AG20443 (cell line): Measurements from ENCODE around the gene ATG14.
"Not testable (repeated sequence)": the region's sequence is repeated elsewhere in the genome, so short reads cannot be mapped to it uniquely, and the experiment has no call there.

ENCODE experiments used
- DNase-seq: peaks from one replicate; pipeline ENCODE4 v3.0.0; 2012; ENCODE audit warnings: low spot score, mixed read lengths

ATG14 gene

DNA sequence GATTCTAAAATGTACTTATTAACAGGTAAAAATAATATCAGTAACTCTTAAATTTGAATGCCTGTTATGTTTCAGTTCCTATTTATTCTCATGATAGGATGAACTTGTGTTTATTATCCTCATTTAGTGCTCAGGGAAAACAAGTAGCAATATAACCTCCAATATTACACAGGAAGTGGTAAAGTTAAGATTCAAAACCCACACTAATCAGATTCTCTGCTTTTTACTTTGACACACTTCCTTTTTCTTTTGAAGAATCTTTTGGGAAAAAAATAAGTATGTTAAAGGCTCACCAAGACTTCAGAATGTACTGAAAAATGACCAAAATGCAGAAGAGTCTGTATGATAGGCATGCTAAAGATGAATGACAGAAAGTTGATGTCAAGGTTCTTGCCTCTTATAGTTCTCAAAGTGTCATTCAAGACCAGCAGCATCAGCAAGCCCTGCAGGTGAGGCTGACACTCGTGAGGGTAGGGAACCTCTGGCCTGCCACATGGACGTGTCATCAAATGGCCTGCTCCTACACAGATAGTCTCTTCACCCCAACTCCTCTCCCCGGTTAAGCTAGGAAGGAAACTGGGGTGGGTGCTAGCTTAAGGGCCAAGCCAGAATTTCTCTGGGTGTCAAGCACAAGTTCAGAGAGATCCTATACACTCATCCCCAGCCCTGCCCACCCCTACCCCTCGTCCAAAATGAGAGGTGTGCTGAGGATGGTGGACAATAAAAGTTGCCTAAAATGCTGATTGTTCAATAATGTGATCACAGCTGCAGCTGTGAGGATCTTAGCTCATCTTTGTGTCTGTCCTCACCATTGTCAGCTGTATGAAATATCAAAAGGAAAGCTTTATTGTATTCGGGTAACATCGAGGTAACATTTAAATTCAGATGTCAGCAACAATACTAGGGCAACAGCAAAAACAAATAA is 22.5 kb upstream of the ATG14 start:
- no peak for DNase-seq

DNA sequence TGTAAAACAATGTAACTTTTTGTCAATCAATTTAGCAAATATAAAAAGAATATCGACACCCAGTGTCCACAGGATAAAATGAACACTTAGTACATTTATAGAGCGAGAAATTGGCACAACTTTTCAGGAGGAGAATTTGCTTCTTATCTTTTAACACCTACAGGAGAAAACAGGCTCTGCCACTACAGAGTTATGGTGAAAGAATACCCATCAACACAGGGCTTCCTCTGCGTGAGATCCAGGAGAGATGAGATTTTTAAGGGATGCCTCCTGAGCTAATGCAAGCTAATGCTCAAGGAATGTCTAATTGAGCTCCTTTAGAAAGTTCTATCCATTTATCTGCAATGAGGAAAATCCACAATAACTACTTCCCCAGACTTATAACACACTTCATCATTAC is 21.0 kb upstream of the ATG14 start:
- no peak for DNase-seq

DNA sequence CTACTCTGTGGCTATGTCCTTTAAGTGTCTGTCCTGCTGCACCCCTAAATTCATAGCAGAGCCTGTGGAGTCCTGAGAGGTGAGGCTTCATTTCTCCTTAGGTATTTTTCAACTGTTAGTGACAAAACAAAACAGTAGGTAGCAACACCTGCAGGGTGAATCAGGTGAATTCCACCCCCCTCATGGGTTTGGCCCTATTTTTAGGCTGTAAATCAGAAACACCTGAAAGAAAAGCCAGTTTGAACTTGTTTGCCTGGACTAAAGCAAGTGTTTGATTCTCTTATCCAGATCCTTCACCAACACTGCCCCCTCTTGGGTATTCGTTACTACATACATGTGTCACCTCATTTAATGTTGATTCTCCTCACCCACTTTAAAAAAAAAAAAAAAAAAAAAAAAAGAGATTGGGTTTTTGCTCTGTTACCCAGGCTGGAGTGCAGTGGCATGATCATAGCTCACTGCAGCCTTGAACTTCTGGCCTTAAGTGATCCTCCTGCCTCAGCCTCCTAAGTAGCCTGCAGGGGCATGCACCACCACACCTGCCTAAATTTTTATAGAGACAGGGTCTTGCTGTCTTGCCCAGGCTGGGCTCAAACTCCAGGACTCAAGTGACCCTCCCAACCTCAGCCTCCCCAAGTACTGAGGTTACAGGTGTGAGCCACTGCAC is 18.5 kb upstream of the ATG14 start:
- DNase-seq: peak; percentile 71

DNA sequence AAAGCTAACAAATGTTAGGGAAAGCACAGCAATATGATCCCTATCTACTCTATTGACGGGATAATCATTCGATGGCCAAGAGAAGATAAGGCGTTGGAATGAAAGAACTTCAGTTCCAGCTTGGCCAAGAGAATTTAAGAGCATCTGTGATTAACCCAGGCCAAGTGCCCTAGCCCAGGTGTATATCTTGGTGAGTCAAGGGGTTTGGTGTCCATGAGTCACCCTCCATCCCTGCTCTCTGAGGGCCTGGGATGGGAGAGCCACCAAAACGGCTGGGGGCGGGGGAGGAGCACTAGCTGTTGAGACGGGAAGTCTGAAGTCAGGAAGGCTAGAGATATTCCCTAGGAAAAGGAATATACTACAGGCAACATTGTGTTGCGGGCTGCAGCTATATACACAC is 15.8 kb upstream of the ATG14 start:
- no peak for DNase-seq

DNA sequence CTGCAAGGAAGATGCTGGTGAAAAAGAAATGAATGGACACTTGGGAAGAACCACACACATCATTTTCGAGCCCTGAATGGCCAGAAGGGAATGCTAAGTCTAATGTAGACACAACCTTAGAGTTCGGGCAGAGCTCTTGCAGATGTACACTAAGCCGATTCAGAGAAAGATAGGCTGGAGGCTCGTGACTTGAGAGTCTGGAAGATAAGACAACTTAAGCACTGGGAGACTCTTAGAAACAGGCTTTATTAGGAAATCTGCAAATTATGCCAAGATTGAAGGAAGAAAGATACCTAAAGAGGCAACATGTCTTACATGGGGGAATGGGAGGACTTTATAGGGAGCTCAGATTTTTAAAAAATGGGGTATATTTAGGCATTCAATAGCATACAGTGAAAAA is 15.3 kb upstream of the ATG14 start:
- no peak for DNase-seq

DNA sequence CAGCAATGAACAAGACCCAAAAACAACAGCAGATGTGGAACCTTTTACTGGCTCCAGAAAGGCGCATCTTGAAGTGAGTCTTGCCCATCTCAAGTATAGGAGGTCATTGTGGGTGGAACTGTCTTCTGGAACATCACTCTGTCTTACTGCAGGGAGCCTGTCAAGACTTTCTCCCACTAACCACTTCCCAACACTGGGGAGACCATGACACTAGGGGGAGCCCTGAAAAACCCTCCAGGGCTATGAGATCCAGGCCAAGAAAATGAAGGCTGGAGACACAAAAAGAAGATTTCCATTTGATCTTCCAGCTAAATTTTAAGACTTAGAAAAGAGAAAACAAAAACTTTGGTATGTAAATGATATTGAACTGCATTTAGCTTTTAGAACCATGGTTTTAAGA is 13.5 kb upstream of the ATG14 start:
- no peak for DNase-seq

DNA sequence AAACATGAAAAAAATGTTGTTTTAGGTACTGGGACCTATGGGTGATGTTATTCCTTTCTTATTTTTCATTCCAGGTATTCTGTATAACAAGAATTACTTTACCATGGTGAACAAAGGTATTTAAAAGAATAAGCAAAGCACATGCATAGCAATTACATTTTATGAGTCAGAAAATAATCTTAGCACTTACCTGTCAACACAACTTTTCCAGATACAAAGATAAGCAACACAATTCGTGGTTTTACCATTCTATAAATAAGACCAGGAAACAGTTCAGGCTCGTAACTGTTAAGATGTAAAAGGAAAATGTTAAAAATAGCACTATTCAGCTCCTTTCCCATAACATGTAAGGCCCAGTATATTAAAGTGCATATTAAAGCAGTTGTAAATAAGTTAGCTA is 12.3 kb upstream of the ATG14 start:
- DNase-seq: no peak

- not testable (repeated sequence) for DNase-seq
These were observed 10.7 kb upstream of the ATG14 start for GRCh38 chr14:55422338-55422737.

GRCh38 chr14:55419663-55420062 is 8.0 kb upstream of the ATG14 start:
- DNase-seq: no peak

DNA sequence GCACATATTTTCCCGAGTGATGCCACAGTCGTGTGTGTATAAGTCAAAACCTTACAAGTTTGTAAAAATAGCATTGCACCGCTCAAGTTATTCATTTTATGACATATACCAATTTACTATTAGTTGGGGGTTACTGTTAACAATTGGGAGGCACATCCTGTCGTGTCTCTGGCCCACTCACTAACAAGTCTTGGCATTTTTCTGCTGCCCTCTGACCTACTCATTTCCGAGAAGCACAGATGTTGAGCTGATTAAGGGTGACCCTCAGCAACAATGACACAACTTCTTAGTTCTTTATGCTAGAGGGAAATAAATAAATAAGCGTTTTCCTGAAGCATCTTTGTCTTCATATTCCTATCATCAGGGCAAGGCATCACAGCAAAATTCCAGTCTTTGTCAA is 6.8 kb upstream of the ATG14 start:
- no peak for DNase-seq

DNA sequence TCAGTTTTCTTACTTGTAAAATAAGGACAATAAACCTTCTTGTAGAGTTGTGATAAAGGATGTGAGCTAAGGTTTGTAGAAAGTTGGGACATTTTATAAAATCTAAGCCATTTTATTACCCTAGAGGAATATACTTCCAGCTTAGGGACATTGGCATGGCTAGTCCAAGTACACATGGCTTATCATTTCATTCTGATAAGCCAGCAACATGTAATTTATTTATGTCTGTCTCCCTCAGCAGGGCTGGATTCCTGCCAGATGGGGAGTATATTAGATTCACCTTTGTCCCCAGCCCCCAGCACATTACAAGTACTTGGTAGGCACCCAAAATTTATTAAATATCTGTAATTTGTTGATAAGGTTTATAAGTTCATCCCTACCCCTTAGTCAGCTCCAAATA is 6.3 kb upstream of the ATG14 start:
- DNase-seq: no peak

- DNase-seq: no peak
These were observed 5.2 kb upstream of the ATG14 start for GRCh38 chr14:55416866-55417265.

GRCh38 chr14:55414551-55414950 is 2.9 kb upstream of the ATG14 start:
- DNase-seq: no peak

GRCh38 chr14:55412676-55413075 is 1.0 kb upstream of the ATG14 start:
- DNase-seq: no peak

GRCh38 chr14:55410876-55411275 is 754 bp downstream of the ATG14 start:
- DNase-seq: no peak

- DNase-seq: no peak
These were observed 7.3 kb downstream of the ATG14 start for GRCh38 chr14:55404173-55404854.

DNA sequence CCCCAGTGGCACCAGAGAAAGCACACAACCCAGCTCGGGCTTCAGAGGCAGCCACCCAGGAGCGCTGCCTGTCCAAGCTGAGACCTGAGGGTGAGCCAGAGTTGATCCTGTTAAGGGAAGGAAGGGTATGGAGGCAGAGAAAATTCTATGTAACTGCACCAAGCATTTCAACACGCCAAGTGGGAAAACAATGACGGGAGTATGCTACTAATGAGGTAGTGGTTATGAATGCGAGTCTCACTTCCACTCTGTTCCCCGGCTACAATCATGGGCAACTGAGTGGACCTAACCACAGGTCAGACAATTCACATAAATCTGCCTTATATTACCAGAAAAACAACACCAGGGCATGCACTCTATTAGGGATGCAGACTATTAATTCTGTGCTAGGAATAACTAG is 9.9 kb downstream of the ATG14 start:
- DNase-seq: no peak

DNA sequence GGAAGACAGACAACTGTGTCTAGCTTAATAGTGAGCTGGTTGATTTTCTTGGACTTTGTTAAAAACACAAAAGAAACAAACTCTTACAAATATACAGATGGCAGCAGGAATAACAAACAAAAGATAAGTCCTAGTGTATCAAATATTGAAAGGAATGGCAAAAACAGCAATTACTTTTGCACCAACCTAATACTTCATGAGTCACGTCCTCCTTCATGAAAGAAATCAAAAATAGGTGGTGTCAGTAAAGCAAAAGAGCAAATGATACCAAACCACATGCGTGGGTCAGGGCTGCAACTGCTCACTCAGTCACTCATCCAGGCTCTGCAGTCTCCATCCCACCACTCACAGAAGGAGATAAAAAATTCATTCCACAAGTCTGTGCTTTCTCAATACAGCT is 11.8 kb downstream of the ATG14 start:
- no peak for DNase-seq

DNA sequence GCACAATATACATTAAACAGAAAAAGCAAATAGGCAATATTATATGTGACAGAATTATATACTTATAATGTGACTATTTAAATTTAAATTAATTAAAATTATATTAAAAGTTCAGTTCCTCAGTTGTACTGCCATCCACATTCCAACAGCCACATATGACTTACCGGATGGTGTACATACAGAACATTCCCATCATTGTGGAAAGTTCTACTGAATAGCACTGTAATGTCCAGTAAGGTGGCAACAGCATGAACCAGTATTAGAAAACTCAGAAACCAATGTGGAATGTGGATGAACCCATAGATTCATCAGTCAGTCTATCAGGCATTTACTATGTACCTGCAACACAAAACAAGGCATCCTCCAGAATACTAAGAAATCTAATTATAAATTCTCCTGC is 12.4 kb downstream of the ATG14 start:
- DNase-seq: no peak

- peak; percentile 84 for DNase-seq
These were observed 13.0 kb downstream of the ATG14 start for GRCh38 chr14:55398679-55399078.

GRCh38 chr14:55389330-55389729 is 22.3 kb downstream of the ATG14 start:
- DNase-seq: peak; percentile 55

DNA sequence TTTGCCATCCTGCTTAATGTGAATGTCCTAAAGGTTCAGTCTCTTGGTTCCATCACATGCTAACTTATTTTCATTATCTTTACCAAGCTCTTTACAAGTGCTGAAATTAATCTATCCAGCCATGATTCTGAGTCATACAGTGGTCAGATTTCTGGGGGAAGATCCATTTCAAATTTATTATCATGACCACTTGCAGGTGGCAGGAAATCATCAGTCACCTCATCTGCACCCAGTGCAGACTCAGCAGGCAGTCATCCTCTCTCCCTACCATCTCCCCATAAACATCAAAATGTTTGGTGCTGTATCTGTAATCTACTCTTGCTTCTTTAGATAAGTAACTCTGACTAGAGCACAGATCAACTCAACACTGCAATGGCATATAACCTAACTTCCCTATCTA is 23.5 kb downstream of the ATG14 start:
- no peak for DNase-seq

GRCh38 chr14:55387121-55387520 is 24.5 kb downstream of the ATG14 start:
- no peak for DNase-seq
